Stimulated activated CD8-positive, alpha-beta memory T cell treated with anti-CD3 and anti-CD28 coated beads, Interleukin-12 subunit alpha, Interleukin-12 subunit beta, amount 100 ng/mL, for 24 hours (primary cell): ENCODE data around the gene GOLT1B.
A peak's percentile ranks its signal among the peaks of the same experiment; 100 is the strongest.

Experiments
- DNase-seq: peaks from one replicate; pipeline ENCODE4 v3.0.0-alpha.2; 2020; ENCODE audit errors: extremely low read depth

Gene GOLT1B

GRCh38 chr12:21523148-21523547 lies 21.6 kb downstream of the GOLT1B start:
- no peak for DNase-seq

- no peak for DNase-seq
Observed at GRCh38 chr12:21526053-21526452, 24.5 kb downstream of the GOLT1B start, which contains the start of gene SPX. SPX (plus strand) TSS chr12:21526296; CDS start chr12:21526473, 177 bp downstream.

GRCh38 chr12:21526721-21527345 lies 25.2 kb downstream of the GOLT1B start:
- DNase-seq, result no peak

- peak; percentile 10 for DNase-seq
Observed at GRCh38 chr12:21527451-21528180, 26.0 kb downstream of the GOLT1B start.

- DNase-seq, result no peak
Observed at GRCh38 chr12:21528953-21529352, 27.4 kb downstream of the GOLT1B start.

- no peak for DNase-seq
Observed at GRCh38 chr12:21529456-21529855, 27.9 kb downstream of the GOLT1B start.

- no peak for DNase-seq
Observed at GRCh38 chr12:21538061-21538653, 36.6 kb downstream of the GOLT1B start.

- no peak for DNase-seq
Observed at GRCh38 chr12:21539797-21540196, 38.2 kb downstream of the GOLT1B start.

- no peak for DNase-seq
Observed at GRCh38 chr12:21541773-21542172, 40.2 kb downstream of the GOLT1B start.

- no peak for DNase-seq
Observed at GRCh38 chr12:21542403-21542802, 40.8 kb downstream of the GOLT1B start.

GRCh38 chr12:21543151-21543550 lies 41.6 kb downstream of the GOLT1B start:
- DNase-seq, result no peak

GRCh38 chr12:21545557-21545956 lies 44.0 kb downstream of the GOLT1B start:
- no peak for DNase-seq

GRCh38 chr12:21546716-21547115 lies 45.1 kb downstream of the GOLT1B start:
- no peak for DNase-seq

- no peak for DNase-seq
Observed at GRCh38 chr12:21547437-21547836, 45.8 kb downstream of the GOLT1B start.

GRCh38 chr12:21551841-21552465 lies 50.4 kb downstream of the GOLT1B start:
- no peak for DNase-seq

GRCh38 chr12:21552635-21553328 lies 51.2 kb downstream of the GOLT1B start:
- no peak for DNase-seq

- DNase-seq, result no peak
Observed at GRCh38 chr12:21553329-21553675, 51.7 kb downstream of the GOLT1B start.

GRCh38 chr12:21558100-21558679 lies 56.6 kb downstream of the GOLT1B start:
- DNase-seq, result no peak

- no peak for DNase-seq
Observed at GRCh38 chr12:21559855-21560569, 58.4 kb downstream of the GOLT1B start.

- no peak for DNase-seq
Observed at GRCh38 chr12:21561158-21561557, 59.6 kb downstream of the GOLT1B start.

GRCh38 chr12:21562859-21563258 lies 61.3 kb downstream of the GOLT1B start:
- no peak for DNase-seq
